ENCODE measurements around the gene ADAMTS3. TPM values are rescaled to one million over a fixed set of nuclear protein-coding genes. Genes with fewer than 3 reads are reported as not detected.

The ADAMTS3 gene
- total RNA-seq, 1 donor from 2014 or later: not detected

- intact Hi-C loops (cut with micrococcal nuclease): loop anchor here (10.0 kb wide), 1 partner anchor 144 kb away; no protein-coding TSS in a partner anchor
- peaks cover 6% of the 10 kb centered on the region for H3K4me1 Mint-ChIP-seq
- no peak overlapping the region for H3K27ac Mint-ChIP-seq
- no peaks in the 10 kb centered on the region for H3K27me3 Mint-ChIP-seq
- no peak overlapping the region for H3K4me3 Mint-ChIP-seq
- DNase-seq: no peak
- no peaks in the 10 kb centered on the region for H3K36me3 Mint-ChIP-seq (ENCODE audit: low read depth)
- no peaks in the 10 kb centered on the region for H3K9me3 Mint-ChIP-seq
Observed at GRCh38 chr4:72320223-72320948, 248.6 kb downstream of the ADAMTS3 start.

DNA sequence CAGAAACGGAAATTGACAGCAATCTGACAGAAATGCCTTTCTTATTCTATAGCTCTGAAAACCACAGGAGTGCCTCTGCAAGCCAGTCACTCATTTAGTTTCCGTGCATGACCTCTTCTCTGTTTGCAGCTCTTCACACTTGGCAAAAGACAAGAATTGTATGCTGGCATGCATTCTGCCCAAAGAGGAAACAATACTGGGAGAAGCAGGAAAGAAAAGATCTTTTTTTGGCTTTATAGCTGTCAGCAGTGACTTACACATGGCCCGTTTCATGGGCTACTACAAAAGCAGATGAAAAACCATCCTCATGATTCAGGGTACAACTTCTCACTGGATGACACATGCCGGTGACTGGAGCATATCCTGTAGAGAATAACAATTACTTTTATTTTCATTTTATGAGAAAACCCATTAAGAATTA lies 249.4 kb downstream of the ADAMTS3 start:
- Mint-ChIP-seq H3K4me1 (peaks cover 6% of the 10 kb centered on the region), H3K9me3 (no peaks in the 10 kb centered on the region), H3K36me3 (ENCODE audit: low read depth) (no peaks in the 10 kb centered on the region), H3K27me3 (no peaks in the 10 kb centered on the region), H3K4me3 (no peak overlapping the region), H3K27ac (no peak overlapping the region)
- intact Hi-C loops (cut with micrococcal nuclease): loop anchor here (10.0 kb wide), 1 partner anchor 145 kb away; no protein-coding TSS in a partner anchor
- DNase-seq: no peak

- Mint-ChIP-seq H3K27ac (no peak overlapping the region), H3K4me3 (no peak overlapping the region), H3K4me1 (peaks cover 6% of the 10 kb centered on the region), H3K27me3 (no peaks in the 10 kb centered on the region), H3K9me3 (no peaks in the 10 kb centered on the region), H3K36me3 (ENCODE audit: low read depth) (no peaks in the 10 kb centered on the region)
- no peak for DNase-seq
- intact Hi-C loops (cut with micrococcal nuclease): no loop called here
Observed at GRCh38 chr4:72318421-72319170, 250.4 kb downstream of the ADAMTS3 start.

- no peaks in the 10 kb centered on the region for H3K9me3 Mint-ChIP-seq
- intact Hi-C loops (cut with micrococcal nuclease): no loop called here
- no peaks in the 10 kb centered on the region for H3K27me3 Mint-ChIP-seq
- no peak for DNase-seq
- H3K4me3 Mint-ChIP-seq: no peak overlapping the region
- H3K36me3 Mint-ChIP-seq (ENCODE audit: low read depth): no peaks in the 10 kb centered on the region
- H3K27ac Mint-ChIP-seq: no peak overlapping the region
- H3K4me1 Mint-ChIP-seq: peaks cover 6% of the 10 kb centered on the region
Observed at GRCh38 chr4:72314869-72315268, 254.2 kb downstream of the ADAMTS3 start.

- Mint-ChIP-seq H3K36me3 (ENCODE audit: low read depth) (no peaks in the 10 kb centered on the region), H3K4me3 (no peak overlapping the region), H3K4me1 (no peaks in the 10 kb centered on the region), H3K27me3 (peaks cover 2% of the 10 kb centered on the region), H3K9me3 (no peaks in the 10 kb centered on the region), H3K27ac (no peak overlapping the region)
- DNase-seq: no peak
- intact Hi-C loops (cut with micrococcal nuclease): no loop called here
Observed at GRCh38 chr4:72313121-72313520, 255.9 kb downstream of the ADAMTS3 start.

- intact Hi-C loops (cut with micrococcal nuclease): no loop called here
- no peak overlapping the region for H3K4me3 Mint-ChIP-seq
- H3K27me3 Mint-ChIP-seq: peaks cover 2% of the 10 kb centered on the region
- no peaks in the 10 kb centered on the region for H3K9me3 Mint-ChIP-seq
- H3K4me1 Mint-ChIP-seq: no peaks in the 10 kb centered on the region
- DNase-seq: no peak
- no peaks in the 10 kb centered on the region for H3K36me3 Mint-ChIP-seq (ENCODE audit: low read depth)
- H3K27ac Mint-ChIP-seq: no peak overlapping the region
Observed at GRCh38 chr4:72312032-72312650, 256.9 kb downstream of the ADAMTS3 start.

DNA sequence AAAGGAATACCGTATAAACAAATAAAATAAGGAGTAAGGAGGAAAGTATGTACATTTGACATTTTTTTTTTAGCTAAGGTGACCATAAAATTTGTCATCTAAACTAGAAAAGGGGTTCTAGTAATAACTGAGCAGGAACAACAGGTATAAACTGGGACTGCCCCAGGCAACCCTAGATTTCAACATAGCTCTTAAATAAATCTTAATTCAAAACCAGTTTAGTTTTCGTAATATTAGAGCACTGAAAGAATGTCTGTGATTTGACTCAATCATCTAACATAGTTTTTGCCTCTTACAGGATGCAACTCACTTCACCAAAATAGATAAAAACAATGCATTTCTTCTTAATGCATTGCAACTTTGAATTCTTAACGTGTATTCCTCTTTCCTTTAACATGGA lies 257.7 kb downstream of the ADAMTS3 start:
- H3K27me3 Mint-ChIP-seq: peaks cover 2% of the 10 kb centered on the region

GRCh38 chr4:72305620-72306019 lies 263.4 kb downstream of the ADAMTS3 start:
- intact Hi-C loops (cut with micrococcal nuclease): loop anchor here (10.0 kb wide), 1 partner anchor 1121 kb away; no protein-coding TSS in a partner anchor
- Mint-ChIP-seq H3K36me3 (ENCODE audit: low read depth) (no peaks in the 10 kb centered on the region), H3K27me3 (peaks cover 2% of the 10 kb centered on the region), H3K27ac (no peak overlapping the region), H3K4me3 (no peak overlapping the region), H3K9me3 (no peaks in the 10 kb centered on the region), H3K4me1 (no peaks in the 10 kb centered on the region)
- DNase-seq: no peak

More for the DNA sequence above, 257.7 kb downstream of the ADAMTS3 start:
- H3K4me3 Mint-ChIP-seq: no peak overlapping the region
- no peaks in the 10 kb centered on the region for H3K9me3 Mint-ChIP-seq
- DNase-seq: no peak
- no peak overlapping the region for H3K27ac Mint-ChIP-seq
- H3K4me1 Mint-ChIP-seq: no peaks in the 10 kb centered on the region
- intact Hi-C loops (cut with micrococcal nuclease): no loop called here
- H3K36me3 Mint-ChIP-seq (ENCODE audit: low read depth): no peaks in the 10 kb centered on the region

- intact Hi-C loops (cut with micrococcal nuclease): loop anchor here (10.0 kb wide), 1 partner anchor 1120 kb away; no protein-coding TSS in a partner anchor
- H3K27me3 Mint-ChIP-seq: peaks cover 2% of the 10 kb centered on the region
- H3K4me1 Mint-ChIP-seq: no peaks in the 10 kb centered on the region
- DNase-seq: no peak
- H3K36me3 Mint-ChIP-seq (ENCODE audit: low read depth): no peaks in the 10 kb centered on the region
- no peak overlapping the region for H3K4me3 Mint-ChIP-seq
- no peak overlapping the region for H3K27ac Mint-ChIP-seq
- no peaks in the 10 kb centered on the region for H3K9me3 Mint-ChIP-seq
Observed at GRCh38 chr4:72305080-72305479, 263.9 kb downstream of the ADAMTS3 start.

DNA sequence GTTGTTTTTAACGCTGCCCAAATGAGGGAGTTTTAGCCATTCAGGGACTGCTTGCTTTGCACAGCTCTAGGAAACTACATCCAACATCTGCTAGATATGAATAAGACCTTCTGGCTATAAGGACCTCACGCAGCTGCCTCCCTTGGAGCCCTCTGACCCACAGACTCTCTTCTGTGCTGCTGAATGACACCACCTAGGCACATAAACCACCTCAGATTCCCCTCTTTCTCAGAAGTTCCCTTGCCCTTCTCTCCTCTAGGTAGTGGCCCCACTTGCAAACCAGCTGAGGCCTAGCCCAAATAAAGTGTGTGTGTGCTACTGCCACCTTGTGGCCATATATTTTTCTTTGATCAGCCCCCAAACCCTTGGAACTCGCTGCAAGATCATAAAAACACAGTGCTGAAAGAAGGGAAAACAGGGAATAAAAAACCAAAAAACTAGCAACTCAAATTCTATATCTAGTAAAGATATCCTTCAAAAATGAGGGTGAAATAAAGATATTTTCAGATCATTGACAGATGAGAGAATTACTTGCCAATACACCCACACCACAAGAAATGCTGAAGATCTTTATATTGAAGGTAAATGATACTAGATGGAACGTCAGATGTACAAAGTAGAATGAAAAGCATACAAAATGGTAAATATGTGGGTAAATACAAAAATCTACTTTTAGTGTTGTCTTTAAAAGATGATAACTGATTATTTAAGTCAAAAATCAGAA lies 265.9 kb downstream of the ADAMTS3 start:
- H3K36me3 Mint-ChIP-seq (ENCODE audit: low read depth): no peaks in the 10 kb centered on the region
- intact Hi-C loops (cut with micrococcal nuclease): loop anchor here (5.0 to 10.0 kb wide), 2 partner anchors 1118 to 1701 kb away; no protein-coding TSS in a partner anchor
- no peaks in the 10 kb centered on the region for H3K4me1 Mint-ChIP-seq
- peak; percentile 79 for DNase-seq
- no peaks in the 10 kb centered on the region for H3K27me3 Mint-ChIP-seq
- no peak overlapping the region for H3K27ac Mint-ChIP-seq
- no peaks in the 10 kb centered on the region for H3K9me3 Mint-ChIP-seq
- H3K4me3 Mint-ChIP-seq: no peak overlapping the region

GRCh38 chr4:72301759-72302158 lies 267.3 kb downstream of the ADAMTS3 start:
- intact Hi-C loops (cut with micrococcal nuclease): loop anchor here (5.0 to 10.0 kb wide), 2 partner anchors 1117 to 1699 kb away; no protein-coding TSS in a partner anchor
- H3K4me3 Mint-ChIP-seq: no peak overlapping the region
- H3K4me1 Mint-ChIP-seq: no peaks in the 10 kb centered on the region
- no peak for DNase-seq
- H3K36me3 Mint-ChIP-seq (ENCODE audit: low read depth): no peaks in the 10 kb centered on the region
- no peak overlapping the region for H3K27ac Mint-ChIP-seq
- H3K9me3 Mint-ChIP-seq: no peaks in the 10 kb centered on the region
- H3K27me3 Mint-ChIP-seq: peaks cover 2% of the 10 kb centered on the region

DNA sequence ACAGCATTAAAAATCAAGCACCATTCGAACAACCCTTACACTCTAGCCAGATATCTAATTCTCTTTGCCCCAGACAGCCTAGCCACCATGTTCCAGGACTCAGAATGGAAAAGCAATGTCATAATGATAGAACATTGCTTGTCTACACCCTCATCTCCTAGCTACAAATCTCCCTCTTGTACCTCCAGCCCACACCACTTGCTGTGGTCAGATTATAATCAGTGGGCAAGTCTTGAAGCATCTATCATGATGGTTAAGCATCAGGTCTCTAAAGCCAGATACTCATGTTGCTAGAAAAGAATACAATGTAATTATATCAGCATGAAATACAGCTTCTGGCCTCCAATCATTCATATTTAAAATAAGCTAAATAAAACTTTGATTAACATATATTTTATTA lies 268.9 kb downstream of the ADAMTS3 start:
- no peaks in the 10 kb centered on the region for H3K4me1 Mint-ChIP-seq
- no peak overlapping the region for H3K4me3 Mint-ChIP-seq
- H3K27me3 Mint-ChIP-seq: peaks cover 2% of the 10 kb centered on the region
- H3K9me3 Mint-ChIP-seq: no peaks in the 10 kb centered on the region
- DNase-seq: no peak
- no peaks in the 10 kb centered on the region for H3K36me3 Mint-ChIP-seq (ENCODE audit: low read depth)
- no peak overlapping the region for H3K27ac Mint-ChIP-seq
- intact Hi-C loops (cut with micrococcal nuclease): loop anchor here (5.0 to 10.0 kb wide), 2 partner anchors 1115 to 1698 kb away; no protein-coding TSS in a partner anchor

- Mint-ChIP-seq H3K9me3 (no peaks in the 10 kb centered on the region), H3K4me1 (no peaks in the 10 kb centered on the region), H3K36me3 (ENCODE audit: low read depth) (no peaks in the 10 kb centered on the region), H3K4me3 (no peak overlapping the region), H3K27me3 (peaks cover 2% of the 10 kb centered on the region), H3K27ac (no peak overlapping the region)
- DNase-seq: no peak
- intact Hi-C loops (cut with micrococcal nuclease): no loop called here
Observed at GRCh38 chr4:72295966-72296557, 273.0 kb downstream of the ADAMTS3 start.
